Liver (tissue), 9 donors: ENCODE measurements around the gene KBTBD7. TPM values are rescaled to one million over a fixed set of nuclear protein-coding genes. Genes with fewer than 3 reads are reported as not detected.

Experiments used
- DNase-seq: peaks from one replicate; pipeline ENCODE4 v3.0.0-alpha.2; 2017; ENCODE audit warnings: low spot score
- H3K27ac ChIP-seq, 2 donors: one replicate each; pipeline ENCODE4 v1.7.0; 2013; ENCODE audit warnings: inconsistent platforms in 2 of 2, low read length in 2 of 2, control low read depth in 1 of 2, low read depth in 1 of 2, mild to moderate bottlenecking in 1 of 2
- H3K27me3 ChIP-seq, 4 donors: one replicate each; pipeline versions ENCODE4 v1.6.1 to v1.7.0; 2013; ENCODE audit warnings: low read length in 3 of 4, inconsistent platforms in 1 of 4, mild to moderate bottlenecking in 1 of 4, moderate library complexity in 1 of 4; ENCODE audit not compliant: control insufficient read depth in 4 of 4, insufficient read depth in 4 of 4
- H3K36me3 ChIP-seq, 4 donors: one replicate each; pipeline versions ENCODE4 v1.6.1 to v1.7.0; 2013; ENCODE audit warnings: low read length in 3 of 4, mild to moderate bottlenecking in 3 of 4, low read depth in 1 of 4, moderate library complexity in 1 of 4; ENCODE audit not compliant: control insufficient read depth in 4 of 4, insufficient read depth in 3 of 4
- H3K4me1 ChIP-seq, 4 donors: one replicate each; pipeline versions ENCODE4 v1.6.1 to v1.7.0; 2013; ENCODE audit warnings: low read length in 3 of 4, mild to moderate bottlenecking in 3 of 4, moderate library complexity in 1 of 4; ENCODE audit not compliant: control insufficient read depth in 4 of 4, insufficient read depth in 4 of 4
- H3K4me3 ChIP-seq, 3 donors: one replicate each; pipeline versions ENCODE4 v1.6.1 to v1.7.0; 2013; ENCODE audit warnings: low read length in 3 of 3, control low read depth in 1 of 3, low read depth in 1 of 3, mild to moderate bottlenecking in 1 of 3
- H3K9ac ChIP-seq, 2 donors: one replicate each; pipeline ENCODE4 v1.7.0; 2013; ENCODE audit warnings: low read length in 2 of 2, mild to moderate bottlenecking in 2 of 2, moderate library complexity in 2 of 2, control low read depth in 1 of 2, low read depth in 1 of 2
- H3K9me3 ChIP-seq, 4 donors: one replicate each; pipeline versions ENCODE4 v1.6.1 to v1.7.0; 2013; ENCODE audit warnings: low read length in 3 of 4; ENCODE audit not compliant: control insufficient read depth in 4 of 4
- ATF3 ChIP-seq: IDR thresholded peaks from 2 replicates; pipeline ENCODE4 v1.6.1; 2016; ENCODE audit warnings: antibody characterized with exemption
- CTCF ChIP-seq: fragments of 150-350 bp; IDR thresholded peaks from 2 replicates; pipeline ENCODE4 v1.5.1; 2017; ENCODE audit warnings: improper control_type of control experiment, low read depth, low read length; ENCODE audit not compliant: missing input control
- HNF4A ChIP-seq, 2 donors: conservative IDR thresholded peaks; 2 replicates each; pipeline ENCODE4 v1.6.1; 2016; ENCODE audit warnings: antibody characterized with exemption in 2 of 2, mild to moderate bottlenecking in 2 of 2
- JUND ChIP-seq, 2 donors: IDR thresholded peaks; 2 replicates each; pipeline ENCODE4 v1.6.1; 2016; ENCODE audit warnings: antibody characterized with exemption in 2 of 2
- MAX ChIP-seq: IDR thresholded peaks from 2 replicates; pipeline ENCODE4 v1.6.1; 2016; ENCODE audit warnings: antibody characterized with exemption
- NR2F2 ChIP-seq: IDR thresholded peaks from 2 replicates; pipeline ENCODE4 v1.6.1; 2016; ENCODE audit warnings: antibody characterized with exemption
- RAD21 ChIP-seq, 2 donors: IDR thresholded peaks; 2 replicates each; pipeline ENCODE4 v1.6.1; 2016; ENCODE audit warnings: antibody characterized with exemption in 2 of 2, mild to moderate bottlenecking in 2 of 2
- REST ChIP-seq: IDR thresholded peaks from 2 replicates; pipeline ENCODE4 v1.6.1; 2016; ENCODE audit warnings: antibody characterized with exemption, mild to moderate bottlenecking
- SP1 ChIP-seq: IDR thresholded peaks from 2 replicates; pipeline ENCODE4 v1.6.1; 2018; ENCODE audit warnings: antibody characterized with exemption, mild to moderate bottlenecking
- ZBTB33 ChIP-seq: IDR thresholded peaks from 2 replicates; pipeline ENCODE4 v1.6.1; 2016; ENCODE audit warnings: antibody characterized with exemption
- WGBS: extraction: QIAGEN DNeasy Blood & Tissue Kit; methylation state at CpG from one replicate; pipeline ENCODE4 v1.1.7; 2013; 5-methylcytosine and 5-hydroxymethylcytosine counted together
- polyA plus RNA-seq, 2 donors: library from polyadenylated mRNA; stranded (reverse) in 1 of 2; unstranded in 1 of 2; fragments of 200-250 nt in 1 of 2; fragments of >200 nt in 1 of 2; fragmentation: Nextera tagmentation in 1 of 2; extraction: Ambion mirVana in 1 of 2; gene quantifications; one replicate each; pipeline versions ENCODE4 v1.2.1 to v1.2.3, GENCODE V29; 2013 to 2015
- total RNA-seq, 2 donors: library from RNA; depleted of rRNA; stranded (reverse); fragments of >200 nt; gene quantifications; one replicate each; pipeline ENCODE4 v1.2.3, GENCODE V29; 2014
- donor health status: healthy.
- donor health status: healthy.
- donor health status: healthy.
- donor health status: healthy.
- donor health status: healthy.

Gene KBTBD7
- total and polyA plus RNA-seq, 4 donors: 3.3 to 10.1 (median 6.9) TPM

- TF ChIP-seq REST (no peak), MAX (no peak), HNF4A (conservative IDR thresholded peaks at IDR 0.05) (no peak), RAD21 (IDR thresholded peaks at IDR 0.05) (no peak)
Measured at GRCh38 chr13:41224113-41225110, 30.0 kb upstream of the KBTBD7 start (continued).

GRCh38 chr13:41222259-41222852 is 28.0 kb upstream of the KBTBD7 start:
- DNase-seq: peak; percentile 53
- H3K27ac ChIP-seq: no peak overlapping the region
- H3K9me3 ChIP-seq: no peaks in the 10 kb centered on the region
- H3K36me3 ChIP-seq: peaks cover 3 to 11% (median 5%) of the 10 kb centered on the region in 4 donors
- H3K4me1 ChIP-seq: no peaks in the 10 kb centered on the region
- no peak overlapping the region for H3K9ac ChIP-seq
- no peak overlapping the region for H3K4me3 ChIP-seq
- TF ChIP-seq CTCF: peak; percentile 92
- TF ChIP-seq ATF3: no peak
- TF ChIP-seq RAD21 (IDR thresholded peaks at IDR 0.05): peak; percentile 76 to 85
- 45% methylated on average over 6 of the region's 6 CpGs for WGBS
- H3K27me3 ChIP-seq: no peaks in the 10 kb centered on the region

- Histone ChIP-seq H3K27me3 (no peaks in the 10 kb centered on the region), H3K27ac (no peak overlapping the region)
Measured at GRCh38 chr13:41220401-41220800, 26.0 kb upstream of the KBTBD7 start.

More at GRCh38 chr13:41220401-41220800, 26.0 kb upstream of the KBTBD7 start:
- no peaks in the 10 kb centered on the region for H3K4me1 ChIP-seq
- no peak overlapping the region for H3K9ac ChIP-seq
- no peak overlapping the region for H3K4me3 ChIP-seq
- DNase-seq: no peak
- no peaks in the 10 kb centered on the region for H3K9me3 ChIP-seq
- TF ChIP-seq JUND (IDR thresholded peaks at IDR 0.05) (no peak), RAD21 (IDR thresholded peaks at IDR 0.05) (no peak), MAX (no peak), ZBTB33 (no peak), SP1 (no peak), NR2F2 (no peak), HNF4A (conservative IDR thresholded peaks at IDR 0.05) (no peak), CTCF (no peak)
- H3K36me3 ChIP-seq: peaks cover 0 to 8% (median 3%) of the 10 kb centered on the region in 4 donors
- WGBS: 91% methylated on average over 3 of the region's 3 CpGs
